Ishikawa (cell line): ENCODE results near the gene SREBF2.

Experiments
- CEBPB ChIP-seq: IDR thresholded peaks from 2 replicates; pipeline ENCODE4 v1.6.1; 2012
- CREB1 ChIP-seq: IDR thresholded peaks from 2 replicates; pipeline ENCODE4 v1.6.1; 2012; ENCODE audit warnings: low read depth
- EGR1 ChIP-seq: IDR thresholded peaks from 2 replicates; pipeline ENCODE4 v1.6.1; 2012
- EP300 ChIP-seq: IDR thresholded peaks from 2 replicates; pipeline ENCODE4 v1.6.1; 2012; ENCODE audit warnings: borderline replicate concordance
- FOXM1 ChIP-seq: IDR thresholded peaks from 2 replicates; pipeline ENCODE4 v1.6.1; 2012; ENCODE audit warnings: low read depth, borderline replicate concordance
- MAX ChIP-seq: IDR thresholded peaks from 2 replicates; pipeline ENCODE4 v1.6.1; 2012
- NFIC ChIP-seq: IDR thresholded peaks from 2 replicates; pipeline ENCODE4 v1.6.1; 2012
- RAD21 ChIP-seq: IDR thresholded peaks from 2 replicates; pipeline ENCODE4 v1.6.1; 2012; ENCODE audit warnings: low read depth
- REST ChIP-seq: IDR thresholded peaks from 2 replicates; pipeline ENCODE4 v1.6.1; 2012; ENCODE audit warnings: low read depth, mild to moderate bottlenecking
- TAF1 ChIP-seq: IDR thresholded peaks from 2 replicates; pipeline ENCODE4 v1.6.1; 2012; ENCODE audit warnings: low read depth, mild to moderate bottlenecking
- TCF12 ChIP-seq: IDR thresholded peaks from 2 replicates; pipeline ENCODE4 v1.6.1; 2012; ENCODE audit warnings: low read depth
- TEAD4 ChIP-seq: IDR thresholded peaks from 2 replicates; pipeline ENCODE4 v1.6.1; 2012
- USF1 ChIP-seq: IDR thresholded peaks from 2 replicates; pipeline ENCODE4 v1.6.1; 2012
- YY1 ChIP-seq: IDR thresholded peaks from 2 replicates; pipeline ENCODE4 v1.6.1; 2012; ENCODE audit warnings: low read depth
- ZBTB7A ChIP-seq: IDR thresholded peaks from 2 replicates; pipeline ENCODE4 v1.6.1; 2012; ENCODE audit warnings: low read depth

Gene SREBF2

GRCh38 chr22:41907436-41908401 is 74.8 kb downstream of the SREBF2 start:
- TF ChIP-seq FOXM1 (no peak), REST (no peak), EP300 (no peak), TCF12 (no peak), TEAD4 (no peak), CREB1 (no peak), USF1 (no peak), NFIC (no peak), MAX (no peak), TAF1 (no peak), YY1 (no peak), EGR1 (no peak), CEBPB (no peak), ZBTB7A (no peak), RAD21 (no peak)

GRCh38 chr22:41908411-41909309 is 75.8 kb downstream of the SREBF2 start:
- TF ChIP-seq CREB1 = no peak
- peak; percentile 46; the same call in 1 of the 2 replicates for TF ChIP-seq ZBTB7A

GRCh38 chr22:41909310-41910049 is 76.6 kb downstream of the SREBF2 start:
- TF ChIP-seq REST (no peak), CEBPB (no peak), CREB1 (no peak), FOXM1 (no peak), YY1 (no peak), ZBTB7A (no peak), TAF1 (no peak)

GRCh38 chr22:41910050-41911000 is 77.4 kb downstream of the SREBF2 start:
- no peak for TF ChIP-seq TEAD4
- TF ChIP-seq ZBTB7A = no peak
- TF ChIP-seq TAF1 = no peak
- no peak for TF ChIP-seq USF1
- no peak for TF ChIP-seq YY1
- TF ChIP-seq EP300 = no peak
- no peak for TF ChIP-seq RAD21
- no peak for TF ChIP-seq MAX
- no peak for TF ChIP-seq CEBPB
